ELF-1 (cell line): ENCODE results near the gene KCNS1.
"Not testable (repeated sequence)": the region's sequence is repeated elsewhere in the genome, so short reads cannot be mapped to it uniquely, and the experiment has no call there.

Experiments used
- DNase-seq: peaks from one replicate; pipeline ENCODE4 v3.0.0-alpha.2; 2016; ENCODE audit warnings: low read depth, low spot score

Gene KCNS1

DNA sequence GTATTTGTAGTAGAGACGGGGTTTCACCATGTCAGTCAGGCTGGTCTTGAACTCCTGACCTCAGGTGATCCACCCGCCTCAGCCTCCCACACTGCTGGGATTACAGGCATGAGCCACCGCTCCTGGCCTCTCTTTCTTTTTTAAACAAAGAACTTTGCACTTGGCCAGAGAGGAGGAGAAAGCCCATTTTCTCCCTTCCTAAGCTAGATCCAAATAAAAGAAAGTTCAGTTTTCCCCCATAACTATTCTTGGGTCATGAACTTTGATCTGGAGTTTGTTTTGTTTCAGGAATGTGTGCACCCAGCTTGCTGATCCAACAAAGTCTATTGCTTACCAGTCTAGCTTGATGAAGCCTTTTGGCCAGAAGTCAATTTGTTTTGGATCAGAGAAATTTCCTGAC lies 23.4 kb downstream of the KCNS1 start:
- no peak for DNase-seq

DNA sequence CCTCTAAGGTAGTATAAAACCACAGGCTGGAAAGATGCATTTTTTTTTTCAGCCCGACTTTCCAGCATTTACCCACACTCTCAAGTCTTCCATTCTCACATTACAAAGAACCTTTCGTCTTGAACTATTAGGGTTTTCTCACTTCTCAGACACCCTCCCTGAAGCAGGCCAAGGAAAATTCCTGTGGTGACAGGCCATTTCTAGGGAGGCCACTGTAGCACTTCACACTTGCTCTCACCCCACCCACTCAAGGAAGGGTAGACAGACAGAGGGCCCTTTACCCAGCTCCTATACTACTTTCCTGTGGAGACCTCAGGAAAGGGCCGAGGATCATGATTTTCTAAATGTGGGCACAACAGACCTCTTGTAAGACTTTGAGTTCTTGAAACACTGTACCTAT lies 27.7 kb downstream of the KCNS1 start:
- DNase-seq, result no peak

DNA sequence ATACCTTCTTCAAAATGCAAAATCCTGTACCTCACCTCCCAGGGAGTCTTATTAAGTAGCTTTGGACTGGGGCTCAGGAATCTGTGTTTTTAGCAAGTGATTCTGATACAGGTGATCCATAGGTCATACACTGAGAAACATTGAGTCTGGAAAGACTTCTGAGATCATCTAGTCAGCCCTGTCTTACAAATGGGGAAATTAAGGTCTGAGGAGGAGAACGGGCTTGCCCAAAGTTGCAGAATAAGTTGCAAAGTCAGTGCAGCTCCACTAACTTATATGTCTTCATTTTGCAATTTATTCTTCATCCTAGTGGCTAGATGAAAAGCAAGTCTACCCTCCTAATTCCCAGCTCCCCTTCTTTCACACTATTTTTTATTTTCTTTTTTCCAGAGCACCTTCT lies 28.9 kb downstream of the KCNS1 start:
- no peak for DNase-seq

DNA sequence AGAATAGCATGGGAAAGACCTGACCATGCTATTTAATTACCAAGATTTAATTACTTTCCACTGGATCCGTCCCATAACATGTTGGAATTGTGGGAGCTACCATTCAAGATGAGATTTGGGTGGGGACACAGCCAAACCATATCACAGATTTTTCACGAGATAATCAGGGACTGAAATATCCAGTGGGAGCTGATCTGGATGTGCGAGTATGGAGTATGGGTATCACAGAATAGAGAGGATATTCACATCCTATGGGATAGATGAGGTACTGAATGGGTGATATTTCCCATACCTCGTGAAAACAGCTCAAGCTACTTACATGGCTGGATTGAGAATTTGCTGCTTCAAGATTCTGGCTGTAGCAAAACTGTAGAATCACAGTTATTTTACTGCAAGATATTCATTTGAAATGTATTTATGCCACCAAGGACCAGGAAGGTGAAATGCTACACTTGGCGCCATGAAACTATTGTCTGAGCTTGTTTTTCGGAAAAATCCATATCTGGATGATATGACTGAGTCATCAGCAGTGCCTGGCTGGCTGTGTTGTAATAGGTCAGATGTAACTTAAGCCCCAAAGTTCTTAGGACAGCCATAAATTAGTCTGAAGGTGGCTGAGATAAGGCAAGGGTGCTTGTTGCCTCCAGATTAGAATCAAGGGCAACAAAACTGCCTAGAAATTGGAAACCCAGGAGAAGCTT lies 29.8 kb downstream of the KCNS1 start:
- no peak for DNase-seq

DNA sequence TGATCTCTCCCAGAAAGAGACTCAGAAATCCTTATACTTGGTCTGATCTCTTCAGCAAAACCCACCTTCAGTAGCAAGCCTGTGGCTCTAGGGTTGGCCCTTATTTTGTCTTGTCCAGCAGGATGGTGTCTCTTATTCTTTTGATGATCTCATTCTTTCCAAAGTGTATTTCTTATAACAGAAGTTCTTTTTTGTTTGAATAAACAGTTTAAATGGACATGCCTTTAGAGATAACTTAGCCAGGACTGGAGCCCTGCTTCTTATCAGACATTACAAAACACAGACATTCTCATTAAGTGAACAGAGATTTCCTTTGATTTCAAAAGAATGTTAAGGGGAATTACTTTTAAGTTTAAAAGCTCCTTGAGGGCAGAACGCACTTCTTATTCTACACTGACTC lies 31.7 kb downstream of the KCNS1 start:
- no peak for DNase-seq

DNA sequence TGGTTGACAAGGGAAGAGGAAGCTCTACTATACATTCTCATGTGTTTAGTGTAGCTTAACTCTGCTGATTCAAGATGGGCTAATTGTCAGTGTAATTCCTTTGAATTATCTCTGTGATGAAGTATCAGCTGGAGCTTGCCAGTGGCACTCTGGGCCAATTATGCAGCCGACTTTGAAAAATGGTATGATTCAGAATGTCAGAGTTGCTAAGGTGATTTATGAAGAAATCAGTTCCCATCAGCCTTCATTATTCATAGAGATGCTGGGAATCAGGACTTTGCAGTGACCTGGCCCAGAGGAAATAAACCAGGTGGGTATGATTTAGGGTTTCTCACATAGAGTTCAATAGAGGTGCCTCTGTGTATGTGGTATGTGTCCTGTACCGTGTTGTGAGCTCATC lies 33.4 kb downstream of the KCNS1 start:
- DNase-seq, result no peak

DNA sequence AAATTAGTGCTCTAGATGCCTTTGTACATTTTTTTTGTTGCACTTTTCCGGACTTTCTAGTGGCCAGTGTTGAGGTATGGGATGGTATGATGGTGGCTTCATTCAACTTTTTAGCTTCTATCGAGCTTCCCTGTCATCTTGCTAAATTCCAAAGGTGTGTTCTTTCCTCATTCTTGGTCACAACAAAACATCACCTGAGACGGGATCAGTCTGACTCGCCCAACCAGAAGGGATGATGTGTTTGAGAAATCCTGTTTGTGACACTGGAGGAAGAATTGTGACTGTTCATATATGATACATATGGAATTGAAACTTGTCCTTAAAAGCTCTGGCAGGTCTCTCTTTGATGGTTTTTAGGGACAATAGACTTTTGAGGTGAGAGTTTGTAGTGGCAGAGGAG lies 33.8 kb downstream of the KCNS1 start:
- no peak for DNase-seq

DNA sequence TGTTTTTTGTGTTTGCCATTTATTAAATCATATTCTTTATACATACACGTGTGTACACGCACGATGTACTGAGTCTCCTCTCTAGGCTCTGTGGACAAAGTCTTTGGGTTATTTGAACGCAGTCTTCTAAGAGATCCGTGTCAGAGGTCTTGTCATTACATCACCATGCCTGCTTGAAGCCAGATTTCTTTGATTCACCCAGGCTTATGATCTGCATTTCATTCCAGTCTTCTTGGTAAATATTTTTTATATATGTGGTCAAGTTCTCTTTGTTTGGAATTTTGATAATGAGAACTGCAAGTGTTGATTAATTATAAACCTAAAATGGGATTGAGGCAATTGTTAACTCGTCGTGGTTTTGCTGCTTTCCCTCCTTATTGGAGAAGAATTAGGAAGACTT lies 34.6 kb downstream of the KCNS1 start:
- no peak for DNase-seq

DNA sequence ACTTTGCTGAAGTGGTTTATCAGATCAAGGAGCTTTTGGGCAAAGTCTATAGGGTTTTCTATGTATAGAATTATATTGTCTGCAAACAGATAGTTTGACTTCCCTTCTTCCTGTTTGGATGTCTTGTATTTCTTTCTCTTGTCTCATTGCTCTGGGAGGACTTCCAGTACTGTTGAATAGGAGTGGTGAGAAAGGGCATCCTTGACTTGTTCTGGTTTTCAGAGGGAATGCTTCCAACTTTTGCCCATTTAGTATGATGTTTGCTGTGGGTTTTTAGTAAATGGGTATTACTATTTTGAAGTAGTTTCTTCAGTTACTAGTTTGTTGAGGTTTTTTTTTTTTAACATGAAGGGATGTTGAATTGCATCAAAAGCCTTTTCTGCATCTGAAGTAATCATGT lies 36.1 kb downstream of the KCNS1 start:
- DNase-seq, result no peak

DNA sequence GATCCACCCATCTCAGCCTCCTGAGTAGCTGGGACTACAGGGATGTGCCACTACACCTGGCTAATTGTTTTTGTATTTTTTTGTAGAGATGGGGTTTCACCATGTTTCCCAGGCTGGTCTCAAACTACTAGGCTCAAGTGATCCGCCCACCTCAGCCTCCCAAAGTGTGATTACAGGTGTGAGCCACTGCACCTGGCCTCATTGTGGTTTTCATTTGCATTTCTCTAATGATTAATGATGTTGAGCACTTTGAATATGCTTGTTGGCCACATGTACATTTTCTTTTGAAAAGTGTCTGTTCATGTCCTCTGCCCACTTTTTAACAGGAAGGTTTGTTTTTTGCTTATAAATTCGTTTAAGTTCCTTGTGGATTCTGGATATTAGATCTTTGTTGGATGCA lies 37.8 kb downstream of the KCNS1 start:
- DNase-seq, result not testable (repeated sequence)

DNA sequence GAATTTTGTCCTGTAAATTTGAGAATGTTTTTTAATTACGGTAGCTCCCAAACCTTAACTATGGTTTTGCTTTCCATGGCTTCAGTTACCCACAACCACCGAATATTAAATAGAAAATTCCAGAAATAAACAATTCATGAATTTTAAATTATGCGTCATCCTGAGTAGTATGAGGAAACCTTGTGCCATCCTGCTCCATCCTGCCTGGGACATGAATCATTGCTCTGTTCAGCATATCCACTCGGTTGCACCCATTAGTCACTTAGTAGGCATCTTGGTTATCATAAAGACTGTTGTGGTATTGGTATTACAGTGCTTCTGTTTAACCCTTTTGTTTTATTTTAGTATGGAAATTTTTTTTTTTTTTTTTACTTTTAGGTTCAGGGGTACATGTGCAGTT lies 39.7 kb downstream of the KCNS1 start:
- no peak for DNase-seq

DNA sequence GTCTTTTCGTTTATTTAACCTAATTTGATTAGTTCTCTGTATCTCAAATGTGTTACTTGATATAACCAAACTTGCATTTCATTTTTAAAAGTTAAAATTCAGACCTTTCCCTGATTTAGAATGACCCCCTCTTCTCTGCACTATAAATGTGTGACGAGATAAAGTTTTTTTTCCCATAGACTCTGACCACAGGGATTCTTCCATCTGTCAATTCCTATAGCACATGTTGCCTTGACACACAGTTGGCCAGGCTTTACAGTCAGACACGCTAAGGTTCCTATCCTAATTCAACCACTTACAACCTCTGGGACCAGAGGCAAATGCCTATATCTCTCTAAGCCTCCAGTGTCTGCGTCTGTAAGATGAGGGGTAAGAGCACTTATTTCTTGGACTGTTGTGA lies 40.6 kb downstream of the KCNS1 start:
- no peak for DNase-seq

DNA sequence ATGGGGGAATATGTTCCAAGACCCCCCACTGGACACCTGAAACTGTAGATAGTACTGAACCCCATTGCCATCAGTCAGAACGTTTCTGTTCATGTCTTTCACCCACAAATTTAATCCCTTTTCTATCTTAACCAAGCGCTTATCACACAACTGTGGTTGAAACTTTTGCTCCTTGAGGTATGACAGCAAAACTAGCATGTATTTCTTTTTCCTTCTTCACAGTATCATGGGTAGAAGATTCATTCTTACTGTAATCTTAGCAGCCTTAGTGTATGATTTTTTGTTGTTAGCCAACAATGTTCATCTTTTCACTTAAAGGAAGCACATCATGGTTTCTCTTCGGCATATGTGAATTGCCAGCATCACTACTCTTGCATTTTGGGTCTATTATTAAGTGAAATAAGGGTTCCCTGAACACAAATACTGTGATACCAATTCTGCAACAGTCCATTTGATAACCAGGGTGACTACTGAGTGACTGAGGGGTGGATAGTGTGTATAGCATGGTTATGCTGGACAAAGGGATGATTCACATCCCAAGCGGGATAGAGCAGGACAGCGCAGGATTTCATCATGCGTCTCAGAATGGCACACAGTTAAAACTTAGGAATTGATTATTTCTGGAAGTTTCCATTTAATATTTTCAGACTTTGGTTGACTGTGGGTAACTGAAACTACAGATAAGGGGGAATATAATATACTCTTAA lies 41.8 kb downstream of the KCNS1 start:
- DNase-seq, result no peak

DNA sequence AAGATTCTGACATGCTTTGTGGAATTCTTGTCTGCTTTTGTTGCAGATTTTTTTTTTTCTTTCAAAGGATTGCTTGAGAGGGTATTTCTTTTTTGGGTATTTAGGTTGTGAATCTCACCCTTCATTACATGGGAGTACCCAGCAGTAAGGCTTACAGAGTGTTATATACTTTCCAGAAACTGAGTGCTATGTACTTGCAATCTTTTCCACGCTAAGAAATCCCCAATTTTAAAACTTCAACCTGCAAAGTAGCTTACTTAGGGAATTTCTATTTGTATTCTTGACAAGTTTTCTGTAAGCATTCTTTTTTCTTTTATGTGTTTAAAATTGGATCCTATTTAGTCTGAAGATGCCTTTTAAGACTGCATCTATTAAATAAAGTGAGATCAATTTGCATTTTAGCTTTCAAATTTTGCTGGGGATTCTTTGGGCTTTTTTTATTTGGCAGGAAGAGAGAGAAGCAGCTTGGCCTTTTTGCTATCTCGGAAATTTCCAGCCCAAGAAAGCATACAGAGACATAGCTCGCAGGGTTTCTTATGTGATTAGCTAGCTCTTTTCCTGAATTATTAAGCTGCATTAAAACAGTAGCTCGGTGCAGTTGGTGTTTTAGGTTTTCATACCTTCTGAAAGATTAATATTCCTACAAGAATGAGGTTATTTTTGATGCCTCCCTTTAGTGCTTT lies 42.6 kb downstream of the KCNS1 start:
- no peak for DNase-seq

DNA sequence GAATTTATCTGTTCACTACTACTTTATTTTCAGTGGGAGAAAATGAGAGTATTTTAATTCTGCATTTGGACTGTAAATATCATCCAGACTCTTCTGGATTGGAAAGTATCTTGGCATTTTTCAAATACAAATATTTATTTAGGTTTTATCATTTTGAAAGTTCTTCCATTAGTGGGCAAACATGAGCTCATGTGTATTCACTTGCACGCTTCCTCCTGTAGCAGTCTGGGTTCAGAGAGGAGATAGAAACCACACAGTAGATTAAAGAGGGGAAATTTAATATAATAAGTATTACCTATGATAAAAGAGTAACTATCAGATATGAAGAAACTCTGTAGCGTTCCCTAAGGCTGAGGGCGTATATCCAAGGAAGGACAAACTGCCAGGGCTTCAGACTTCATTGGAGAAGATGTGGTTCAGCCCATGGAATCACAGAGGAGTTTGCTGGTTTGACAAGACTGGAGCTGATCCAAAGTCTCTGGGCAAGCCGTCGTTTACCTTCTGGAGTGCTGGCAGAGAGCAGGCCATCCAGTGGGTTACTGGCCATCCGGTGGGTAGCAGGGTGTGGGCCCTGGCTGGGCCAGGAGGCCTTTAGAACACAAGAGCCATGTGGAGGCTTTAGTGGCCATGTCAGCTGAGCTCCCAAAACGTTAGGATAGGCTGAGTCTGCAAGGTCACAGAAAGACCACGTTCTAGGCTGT lies 44.3 kb downstream of the KCNS1 start:
- DNase-seq, result no peak

DNA sequence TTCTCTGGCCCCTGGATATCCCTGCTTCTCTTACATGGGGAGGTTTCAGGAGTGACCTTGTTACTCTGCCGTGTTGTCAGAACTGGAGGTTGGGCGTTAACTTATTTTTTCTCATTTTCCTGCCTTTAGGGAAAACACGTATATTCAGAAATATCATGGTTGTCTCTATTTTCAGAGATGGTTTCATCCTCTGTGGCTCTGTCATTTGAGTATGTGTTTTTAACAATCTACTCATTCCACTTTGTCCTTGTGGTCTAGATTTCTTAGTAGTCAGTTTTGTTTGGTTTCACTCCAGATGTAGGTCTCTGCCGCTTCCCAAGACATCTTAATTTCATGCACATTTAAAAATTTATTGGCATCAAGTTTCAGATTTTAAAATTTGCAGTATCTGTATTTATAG lies 45.9 kb downstream of the KCNS1 start:
- DNase-seq, result no peak

DNA sequence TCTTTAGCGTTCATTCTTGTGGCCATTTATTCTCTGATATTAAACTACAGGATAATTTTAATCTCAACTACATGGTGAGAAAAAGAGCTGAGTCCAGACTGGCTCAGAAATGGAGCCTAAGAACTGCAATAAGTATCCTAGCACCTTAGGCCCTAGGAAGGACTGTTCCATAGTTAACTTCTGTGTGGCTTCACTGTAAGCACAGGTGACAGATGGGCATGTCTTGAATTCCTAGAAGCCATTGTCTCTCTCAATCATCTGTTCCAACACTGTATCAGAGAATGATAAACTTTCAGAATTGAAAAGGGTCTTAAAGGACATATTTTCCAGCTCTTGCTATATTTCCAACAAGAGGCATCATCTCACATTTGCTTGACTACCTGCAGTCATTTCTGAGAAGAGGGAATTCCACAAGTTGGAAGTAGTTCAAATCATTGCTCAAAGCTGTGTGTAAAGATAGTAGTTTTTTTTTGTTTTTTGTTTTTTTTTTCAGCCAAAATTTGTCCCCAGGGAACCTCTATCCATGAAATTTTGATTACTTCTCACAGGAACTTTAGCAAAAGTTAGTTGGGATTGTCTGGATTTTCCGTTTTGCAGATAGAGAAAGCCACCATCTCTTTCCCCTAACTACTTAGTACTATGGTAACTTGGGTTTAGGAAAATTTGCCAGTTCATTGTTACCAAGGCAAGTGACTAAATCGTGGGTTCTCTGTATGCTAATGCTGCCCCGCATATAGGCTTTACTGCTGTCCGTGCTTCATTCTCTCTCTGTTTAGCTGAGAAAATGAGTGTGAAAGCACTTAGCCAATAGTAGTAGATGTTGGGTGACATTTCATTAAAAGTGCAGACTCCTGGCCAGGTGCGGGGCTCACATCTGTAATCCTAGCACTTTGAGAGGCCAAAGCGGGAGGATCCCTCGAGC lies 47.2 kb downstream of the KCNS1 start:
- DNase-seq, result no peak

DNA sequence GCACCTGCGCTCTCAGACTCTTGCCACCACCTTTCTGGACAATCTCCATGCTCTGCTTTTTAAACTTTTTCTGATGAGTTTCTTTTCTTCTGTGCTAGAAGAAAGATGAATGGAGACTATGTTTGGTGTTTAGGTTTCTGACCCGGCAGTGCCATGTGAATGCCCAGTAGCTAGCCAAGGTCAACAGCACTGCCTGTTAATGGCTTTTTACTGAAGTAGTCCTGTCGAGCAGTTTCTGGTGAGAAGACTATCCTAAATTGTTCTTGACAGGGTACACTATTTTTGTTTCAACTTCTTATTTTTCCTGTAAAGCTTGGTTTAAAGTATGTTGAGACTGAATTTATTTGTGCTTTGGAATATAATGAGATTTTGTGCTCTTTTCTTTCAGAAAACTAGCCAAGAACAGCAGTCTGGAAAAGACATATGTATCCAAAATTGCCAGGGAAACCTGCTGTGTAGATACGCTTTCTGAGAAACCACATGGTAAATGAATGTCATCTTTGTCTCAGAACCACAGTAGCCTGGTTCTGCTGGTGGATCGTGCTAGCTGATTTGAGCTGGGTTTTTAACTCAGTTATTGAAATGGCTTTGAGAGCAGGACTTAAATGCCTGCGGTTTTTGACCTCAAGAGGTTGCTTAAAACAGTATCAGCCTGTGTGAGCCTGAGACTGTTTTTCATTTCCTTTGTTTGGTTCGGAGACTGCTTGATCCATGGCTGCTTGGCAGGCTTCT lies 48.1 kb downstream of the KCNS1 start:
- no peak for DNase-seq

DNA sequence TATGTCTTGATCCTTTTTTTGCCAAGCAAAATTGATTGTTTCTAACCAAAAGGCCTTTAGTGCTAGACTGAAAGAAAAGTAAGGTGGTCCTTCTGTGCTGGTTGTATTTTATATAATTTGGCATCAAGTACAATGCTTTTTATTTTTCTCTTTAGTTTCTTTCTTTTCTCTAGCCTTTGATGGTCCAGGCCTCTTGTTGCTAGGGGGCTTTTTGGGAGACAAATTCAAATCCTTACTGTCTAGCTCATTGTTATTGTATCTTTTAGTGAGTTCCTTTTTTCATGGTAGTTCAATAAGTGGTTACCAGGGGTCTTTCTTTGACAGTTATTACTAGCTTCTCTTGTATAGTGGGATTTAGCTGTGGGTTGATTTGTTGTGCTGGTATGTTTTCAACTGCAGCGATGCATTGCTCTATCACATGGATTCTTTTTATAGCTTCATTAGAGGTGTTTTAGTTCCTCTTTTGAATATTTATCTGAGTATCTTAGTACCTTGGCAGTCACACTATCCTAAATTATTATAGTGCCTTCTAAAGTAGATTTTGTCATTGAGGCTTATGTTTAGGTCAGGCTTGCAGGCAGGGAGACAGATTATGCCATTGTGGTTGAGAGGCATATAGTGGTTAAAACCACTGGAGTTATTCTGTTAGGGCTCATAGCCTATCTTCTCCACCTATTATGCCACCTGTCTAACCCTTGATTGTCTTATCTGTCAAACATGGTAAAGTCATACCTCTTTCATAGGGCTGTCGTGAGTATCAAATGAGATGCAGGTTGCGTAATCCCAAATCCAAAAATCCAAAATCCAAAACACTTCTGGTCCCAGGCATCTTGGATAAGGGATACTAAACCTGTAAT lies 49.5 kb downstream of the KCNS1 start:
- DNase-seq, result no peak
